Left hindlimb (tissue), 1 donor: ENCODE results near the gene SLC6A17.

Source experiments
- DNase-seq: peaks from one replicate; pipeline ENCODE4 v3.0.0-alpha.2; 2018

The SLC6A17 gene

GRCh38 chr1:110136911-110137310, 13.4 kb upstream of the SLC6A17 start:
- no peak for DNase-seq

DNA sequence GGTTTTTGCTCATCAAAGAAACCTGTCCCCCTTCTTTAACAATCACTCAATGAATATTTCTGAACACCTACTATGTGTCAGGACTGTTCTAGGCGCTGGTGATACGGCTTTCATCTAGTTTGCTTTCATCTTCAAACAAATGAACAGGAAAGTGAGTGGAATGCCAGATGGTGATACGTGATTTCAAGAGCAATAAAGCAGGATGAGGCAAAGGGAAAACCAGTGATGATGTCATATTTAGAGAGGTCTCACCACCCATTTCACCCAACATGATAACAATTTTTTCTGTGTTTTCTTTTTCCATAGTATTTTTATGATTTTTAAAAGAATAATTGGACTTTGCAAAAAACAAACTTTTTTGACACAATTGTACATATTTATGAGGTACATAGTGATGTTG, 11.3 kb upstream of the SLC6A17 start:
- DNase-seq: no peak

GRCh38 chr1:110144366-110144765, 5.9 kb upstream of the SLC6A17 start:
- no peak for DNase-seq

- no peak for DNase-seq
Measured at GRCh38 chr1:110148961-110149360, 1.3 kb upstream of the SLC6A17 start.

GRCh38 chr1:110151175-110151669, 928 bp downstream of the SLC6A17 start:
- no peak for DNase-seq

GRCh38 chr1:110152133-110152785, 2.0 kb downstream of the SLC6A17 start:
- DNase-seq: no peak

- no peak for DNase-seq
Measured at GRCh38 chr1:110153407-110153950, 3.2 kb downstream of the SLC6A17 start.

- DNase-seq: peak; percentile 82
Measured at GRCh38 chr1:110155878-110156522, 5.7 kb downstream of the SLC6A17 start.

DNA sequence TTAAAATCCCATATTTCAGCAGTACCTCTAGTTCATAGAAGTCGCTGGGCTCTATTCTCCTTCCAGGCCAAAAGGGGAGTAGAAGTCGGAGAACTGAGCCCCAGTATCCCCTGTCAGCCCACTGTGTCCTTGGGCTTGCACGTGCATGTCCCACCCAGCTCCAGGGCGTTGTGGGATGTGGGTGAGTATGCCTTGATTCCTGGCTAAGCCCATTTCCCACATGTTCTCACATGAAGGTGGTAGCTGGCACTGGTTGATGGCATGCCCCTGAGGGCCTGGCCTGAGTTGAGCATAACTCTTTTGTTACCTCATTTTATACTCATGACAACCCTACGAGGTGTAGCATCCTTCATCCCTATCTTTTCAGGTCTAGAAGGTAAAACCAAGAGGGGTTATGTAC, 8.0 kb downstream of the SLC6A17 start:
- DNase-seq: no peak

- no peak for DNase-seq
Measured at GRCh38 chr1:110159168-110159567, 8.9 kb downstream of the SLC6A17 start.

DNA sequence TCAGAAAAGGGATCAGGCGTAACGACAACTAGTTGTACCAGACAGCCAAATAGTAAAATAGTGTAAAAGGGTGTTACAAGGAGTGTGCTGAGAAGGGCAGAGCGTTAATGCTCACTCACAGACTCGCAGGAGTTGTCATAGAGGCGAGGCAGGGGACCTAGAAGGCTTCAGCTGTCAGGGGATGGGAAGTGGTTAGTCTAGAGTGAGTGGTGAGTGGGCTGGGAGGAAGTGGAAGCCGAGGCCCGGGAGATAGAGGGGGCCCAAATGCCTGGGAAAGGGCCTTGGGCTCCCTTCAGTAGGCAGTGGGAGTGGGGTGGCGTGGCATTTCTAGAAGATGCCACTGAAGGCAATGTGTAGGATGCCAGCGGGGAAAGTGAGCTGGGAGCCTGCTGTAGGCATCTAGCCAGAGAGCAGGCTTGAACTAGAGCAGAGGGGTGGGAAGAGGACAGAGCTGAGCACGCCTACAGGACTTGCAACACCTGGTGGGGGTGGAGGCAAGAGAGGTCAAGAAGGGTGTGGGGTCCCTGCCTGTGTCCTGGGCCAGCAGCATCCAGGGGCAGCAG, 10.3 kb downstream of the SLC6A17 start:
- no peak for DNase-seq

DNA sequence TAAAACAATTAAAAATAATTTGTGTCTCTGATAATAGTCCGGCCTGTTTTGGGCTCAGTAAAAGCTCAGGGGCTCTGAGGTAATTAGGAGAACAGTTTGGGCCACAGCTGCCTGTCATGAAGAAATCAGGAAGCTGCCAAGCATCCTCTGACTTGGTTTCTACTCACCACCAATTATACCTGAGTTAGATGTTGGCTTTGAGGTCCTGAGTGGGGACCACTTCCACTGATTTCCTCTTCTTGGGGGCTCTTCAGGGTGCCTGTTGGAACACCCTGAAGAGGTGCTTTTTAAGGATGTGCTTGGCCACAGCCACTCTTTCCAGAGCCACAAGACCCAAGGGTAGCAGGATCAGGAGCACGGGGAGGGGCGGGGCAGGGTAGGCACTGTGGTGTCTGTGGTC, 10.9 kb downstream of the SLC6A17 start:
- no peak for DNase-seq

- no peak for DNase-seq
Measured at GRCh38 chr1:110161849-110162248, 11.6 kb downstream of the SLC6A17 start.

DNA sequence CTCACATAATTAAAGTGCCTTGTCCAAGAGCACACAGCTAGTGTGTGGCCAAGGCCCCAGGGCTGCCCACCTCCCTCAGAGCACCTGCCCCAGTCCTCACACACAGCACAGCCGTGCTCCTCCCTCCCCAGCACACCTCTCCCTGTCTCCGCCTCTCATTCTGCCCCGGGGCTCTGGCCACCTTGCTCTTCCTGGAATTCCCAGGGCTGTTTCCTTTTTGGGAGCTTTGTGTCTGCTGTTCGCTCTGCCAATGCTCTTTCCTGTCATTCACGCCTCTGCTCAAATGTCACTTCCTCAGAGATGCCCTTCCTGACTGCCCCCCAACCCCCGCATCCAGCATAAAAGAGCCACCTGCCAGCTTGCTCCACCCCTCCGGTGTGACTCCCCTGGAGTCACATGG, 13.3 kb downstream of the SLC6A17 start:
- DNase-seq: no peak

DNA sequence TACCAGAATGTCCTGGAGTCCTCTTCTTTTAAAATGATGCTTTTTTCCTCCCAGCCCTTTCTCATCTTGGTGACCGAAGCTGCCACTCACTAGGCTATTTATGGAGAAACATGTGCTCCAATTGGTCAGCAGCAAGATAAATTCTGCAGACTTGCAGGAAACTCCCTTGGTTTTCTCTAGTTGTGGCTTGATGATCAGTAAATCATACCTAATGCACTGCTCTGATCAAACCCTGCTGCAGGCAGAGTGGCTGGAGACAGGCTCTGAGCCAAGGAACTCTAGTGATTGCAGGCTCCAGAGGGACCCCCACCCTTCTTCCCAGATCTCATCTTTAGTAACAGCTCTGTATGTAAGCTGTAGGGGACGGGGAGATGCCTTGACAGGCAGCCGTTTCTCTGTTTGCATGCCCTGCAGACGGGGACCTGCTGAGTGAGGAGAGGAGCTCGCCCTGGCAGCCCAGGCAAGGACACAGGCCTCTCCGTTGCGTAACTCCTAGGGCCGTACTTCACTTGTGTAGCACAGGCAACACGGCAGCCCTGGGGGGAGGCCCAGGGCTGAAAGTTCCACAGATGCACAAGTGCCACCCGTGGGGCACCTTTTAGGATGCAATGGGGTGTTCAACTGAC, 14.5 kb downstream of the SLC6A17 start:
- DNase-seq: no peak

DNA sequence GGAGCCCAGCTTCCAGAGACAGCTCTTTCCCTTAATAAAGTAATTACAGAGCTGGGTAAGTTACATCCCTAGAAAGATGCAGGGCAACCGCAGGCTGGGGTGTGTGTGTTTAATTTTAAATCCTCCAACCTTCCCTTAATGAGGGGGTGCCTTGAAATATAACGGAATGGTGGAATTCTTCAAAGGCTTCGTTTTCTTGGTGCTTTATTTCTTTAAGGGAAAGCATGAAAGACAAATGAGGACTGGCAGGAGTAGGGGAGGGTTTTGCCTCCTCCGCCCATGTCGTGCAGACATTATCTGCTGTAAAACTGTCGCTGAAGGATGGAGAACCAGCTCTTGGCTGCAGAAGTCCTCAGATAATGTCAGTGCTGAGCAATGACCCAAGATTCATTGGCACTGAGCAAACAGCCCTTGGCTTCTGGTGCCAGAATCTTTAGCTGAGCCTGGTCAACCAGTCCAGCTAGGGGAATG, 15.5 kb downstream of the SLC6A17 start:
- DNase-seq: no peak

DNA sequence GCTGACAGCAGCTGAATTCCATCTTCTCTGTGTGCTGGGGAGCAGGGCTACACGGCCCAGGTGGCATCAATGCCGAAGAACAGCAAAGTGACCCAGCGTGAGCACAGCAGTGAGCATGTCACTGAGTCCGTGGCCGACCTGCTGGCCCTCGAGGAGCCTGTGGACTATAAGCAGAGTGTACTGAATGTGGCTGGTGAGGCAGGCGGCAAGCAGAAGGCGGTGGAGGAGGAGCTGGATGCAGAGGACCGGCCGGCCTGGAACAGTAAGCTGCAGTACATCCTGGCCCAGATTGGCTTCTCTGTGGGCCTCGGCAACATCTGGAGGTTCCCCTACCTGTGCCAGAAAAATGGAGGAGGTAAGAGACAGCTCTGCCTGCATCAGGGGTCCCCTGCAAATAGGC, 16.6 kb downstream of the SLC6A17 start:
- DNase-seq: no peak

DNA sequence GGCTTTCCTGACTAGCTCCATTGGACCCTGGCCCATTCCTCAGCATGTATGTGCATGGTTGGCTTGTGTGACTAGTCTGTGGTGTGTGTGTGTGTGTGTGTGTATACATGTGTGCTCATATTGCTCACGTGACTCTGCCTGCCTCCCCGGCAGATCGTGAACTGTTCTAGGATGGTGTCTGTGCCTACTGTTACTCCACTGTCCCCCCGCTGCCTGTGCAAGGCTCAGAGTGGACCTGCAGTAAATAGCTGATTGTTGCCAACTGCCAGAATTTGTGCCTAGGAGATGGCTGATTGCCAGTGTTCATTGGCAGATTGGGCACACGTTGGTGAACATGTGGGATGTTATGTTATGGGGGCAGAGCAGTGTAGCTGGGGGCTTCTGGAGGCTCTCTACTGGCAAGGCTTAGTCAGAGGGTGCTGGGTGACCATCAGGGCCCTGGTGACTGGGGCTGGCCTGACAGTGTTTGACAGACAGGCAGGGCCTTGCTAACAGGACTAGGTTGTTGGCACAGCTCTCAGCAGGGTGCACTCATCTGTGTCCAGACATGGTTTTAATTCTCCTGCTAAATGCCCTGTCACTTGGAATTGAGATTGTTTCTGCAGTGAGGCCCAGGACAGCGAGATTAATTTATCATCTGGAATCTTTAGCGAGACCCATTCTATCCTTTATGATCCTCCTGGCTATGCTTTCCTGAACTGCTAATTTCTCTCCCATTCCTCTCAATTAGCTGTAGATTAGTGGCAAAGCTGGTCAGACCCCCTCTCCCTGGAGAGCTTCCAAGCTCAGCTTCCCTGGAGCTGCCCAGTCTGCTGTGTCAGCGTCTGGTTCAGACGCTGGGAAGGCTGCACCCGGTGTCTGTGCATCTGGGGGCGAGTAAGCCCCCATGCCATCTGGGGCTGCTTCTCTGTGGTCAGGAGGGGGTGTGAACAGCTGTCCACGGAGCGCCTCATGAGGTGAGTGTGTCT, 20.8 kb downstream of the SLC6A17 start:
- no peak for DNase-seq

DNA sequence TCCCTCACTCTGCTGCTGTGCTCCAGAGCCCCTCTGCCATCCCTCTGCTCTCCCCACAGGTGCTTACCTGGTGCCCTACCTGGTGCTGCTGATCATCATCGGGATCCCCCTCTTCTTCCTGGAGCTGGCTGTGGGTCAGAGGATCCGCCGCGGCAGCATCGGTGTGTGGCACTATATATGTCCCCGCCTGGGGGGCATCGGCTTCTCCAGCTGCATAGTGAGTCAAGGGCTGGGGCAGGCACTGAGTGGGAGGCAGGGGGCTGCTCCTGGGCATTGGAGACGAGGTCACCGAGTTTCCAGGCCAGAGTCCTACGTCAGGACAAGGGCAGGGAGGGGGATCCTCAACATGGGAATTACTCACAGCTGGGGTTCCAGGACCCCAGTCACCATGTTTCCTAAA, 21.7 kb downstream of the SLC6A17 start:
- DNase-seq: no peak

DNA sequence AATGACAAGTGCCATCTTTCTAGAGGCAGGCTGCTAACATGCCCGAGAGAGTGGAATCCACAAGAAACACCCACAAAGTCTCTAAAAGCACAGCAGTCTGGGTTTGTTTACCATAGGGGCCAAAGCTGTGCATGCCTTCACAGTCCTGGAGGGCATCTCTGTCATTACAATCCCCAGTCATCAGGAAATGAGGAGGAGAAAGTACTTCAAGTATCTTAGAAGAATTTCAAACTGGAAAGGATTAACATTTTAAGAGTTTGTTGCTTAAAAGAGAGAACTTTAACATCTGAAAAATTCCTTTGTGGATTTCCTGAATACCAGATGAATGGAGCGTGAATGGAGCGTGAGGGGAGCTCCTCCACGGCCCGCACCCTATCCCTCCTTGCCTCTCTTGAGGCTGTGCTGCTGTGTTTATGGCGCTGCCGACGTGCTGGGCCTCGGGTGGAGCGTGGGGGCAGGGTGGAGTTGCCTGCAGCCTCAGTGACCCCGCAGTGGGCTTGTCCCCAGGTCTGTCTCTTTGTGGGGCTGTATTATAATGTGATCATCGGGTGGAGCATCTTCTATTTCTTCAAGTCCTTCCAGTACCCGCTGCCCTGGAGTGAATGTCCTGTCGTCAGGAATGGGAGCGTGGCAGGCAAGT, 23.3 kb downstream of the SLC6A17 start:
- no peak for DNase-seq

DNA sequence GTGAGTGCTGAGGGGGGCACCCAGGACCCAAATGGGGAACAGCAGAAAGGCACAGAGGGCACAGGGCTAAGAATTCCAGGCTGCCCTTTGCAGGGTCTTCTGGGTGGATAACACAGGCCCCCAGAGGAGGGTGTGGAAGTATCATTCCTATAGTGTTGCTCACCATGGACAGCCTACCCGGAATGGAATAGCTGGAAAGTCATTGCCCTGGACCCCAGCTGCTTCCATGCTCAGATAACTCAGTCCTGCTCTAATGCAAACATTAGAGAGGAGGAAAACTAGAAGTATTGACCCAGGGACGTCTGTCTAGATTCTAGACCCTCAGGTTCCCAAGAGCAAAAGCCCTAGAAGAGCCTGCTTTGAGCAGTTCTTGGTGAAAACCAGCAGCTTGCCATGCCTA, 24.7 kb downstream of the SLC6A17 start:
- DNase-seq: no peak
